NCI-H2029 (cell line): ENCODE data around the gene EGLN3.

Experiments used
- DNase-seq: peaks from one replicate; lab custom pipeline; 2025; lab: John Stamatoyannopoulos, UW

The EGLN3 gene

GRCh38 chr14:33962016-33962415, 11.1 kb upstream of the EGLN3 start:
- DNase-seq = no peak

- DNase-seq = no peak
Measured at GRCh38 chr14:33959692-33960151, 8.8 kb upstream of the EGLN3 start.

GRCh38 chr14:33958605-33959226, 7.8 kb upstream of the EGLN3 start:
- DNase-seq = no peak

GRCh38 chr14:33957993-33958392, 7.1 kb upstream of the EGLN3 start:
- DNase-seq = no peak

GRCh38 chr14:33957299-33957698, 6.4 kb upstream of the EGLN3 start:
- no peak for DNase-seq

- DNase-seq = no peak
Measured at GRCh38 chr14:33956640-33957039, 5.8 kb upstream of the EGLN3 start.

GRCh38 chr14:33954016-33954598, 3.2 kb upstream of the EGLN3 start:
- no peak for DNase-seq

- no peak for DNase-seq
Measured at GRCh38 chr14:33952541-33952940, 1.7 kb upstream of the EGLN3 start.

- DNase-seq = no peak
Measured at GRCh38 chr14:33951183-33951840, 438 bp upstream of the EGLN3 start.

GRCh38 chr14:33949411-33949893, 1.4 kb downstream of the EGLN3 start:
- DNase-seq = peak; percentile 88

GRCh38 chr14:33948869-33949408, 1.9 kb downstream of the EGLN3 start:
- DNase-seq = peak; percentile 77

- peak; percentile 77 for DNase-seq
Measured at GRCh38 chr14:33948145-33948868, 2.6 kb downstream of the EGLN3 start.

- peak; percentile 70 for DNase-seq
Measured at GRCh38 chr14:33946679-33947476, 4.0 kb downstream of the EGLN3 start.

- no peak for DNase-seq
Measured at GRCh38 chr14:33945210-33946088, 5.4 kb downstream of the EGLN3 start.

- DNase-seq = peak; percentile 100
Measured at GRCh38 chr14:33943096-33943883, 7.6 kb downstream of the EGLN3 start.

GRCh38 chr14:33941718-33942117, 9.2 kb downstream of the EGLN3 start:
- no peak for DNase-seq

GRCh38 chr14:33940561-33941011, 10.3 kb downstream of the EGLN3 start:
- DNase-seq = no peak

- peak; percentile 100 for DNase-seq
Measured at GRCh38 chr14:33938131-33938949, 12.5 kb downstream of the EGLN3 start.

GRCh38 chr14:33936391-33936790, 14.5 kb downstream of the EGLN3 start:
- DNase-seq = no peak
